ENCODE results near the gene HAAO. TPM values are rescaled to one million over a fixed set of nuclear protein-coding genes. Genes with fewer than 3 reads are reported as not detected.

Gene HAAO
- total and polyA plus RNA-seq, 7 donors, result 0.78 to 4.9 (median 0.93) TPM

DNA sequence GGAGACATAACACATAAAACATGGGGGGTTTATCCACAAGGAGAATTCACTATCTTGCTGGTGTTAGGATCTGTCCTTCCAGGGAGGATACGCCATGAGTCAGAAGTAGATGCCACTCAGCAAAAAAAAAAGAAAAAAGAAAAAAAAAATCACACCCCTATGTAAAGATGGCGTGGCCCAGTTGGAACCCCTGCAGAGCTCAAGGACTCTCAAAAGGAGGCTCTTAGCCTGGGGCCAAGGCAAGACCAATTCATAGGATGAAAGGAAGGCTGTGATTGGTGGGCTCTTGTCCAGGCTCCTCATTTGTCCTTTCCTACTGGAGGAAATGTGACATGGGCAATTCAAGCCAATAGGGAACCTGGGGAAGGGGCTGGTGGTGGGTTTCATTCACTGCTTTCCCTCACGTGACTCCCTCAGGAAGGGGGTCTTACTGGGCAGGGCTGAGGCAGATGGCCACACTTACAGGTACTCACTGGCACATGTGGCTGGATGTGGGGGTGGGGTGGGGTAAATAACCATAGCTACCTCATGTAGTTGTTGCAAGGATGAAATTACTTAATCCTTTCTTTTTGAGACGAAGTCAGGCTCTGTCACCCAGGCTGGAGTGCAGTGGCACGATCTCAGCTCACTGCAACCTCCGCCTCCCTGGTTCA, 38.7 kb upstream of the HAAO start:
- Histone ChIP-seq H3K36me3 (ENCODE audit: insufficient read depth in 1 of 2, low read depth in 1 of 2) (no peaks in the 10 kb centered on the region), H3K27me3 (ENCODE audit: insufficient read depth in 3 of 3, low read length in 2 of 3) (no peaks in the 10 kb centered on the region), H3K9me3 (no peaks in the 10 kb centered on the region), H3K4me1 (peaks cover 9% of the 10 kb centered on the region), H3K4me3 (no peak overlapping the region), H3K27ac (no peak overlapping the region)
- DNase-seq (no peak), ATAC-seq (no peak)
- TF ChIP-seq, protein P1, sequence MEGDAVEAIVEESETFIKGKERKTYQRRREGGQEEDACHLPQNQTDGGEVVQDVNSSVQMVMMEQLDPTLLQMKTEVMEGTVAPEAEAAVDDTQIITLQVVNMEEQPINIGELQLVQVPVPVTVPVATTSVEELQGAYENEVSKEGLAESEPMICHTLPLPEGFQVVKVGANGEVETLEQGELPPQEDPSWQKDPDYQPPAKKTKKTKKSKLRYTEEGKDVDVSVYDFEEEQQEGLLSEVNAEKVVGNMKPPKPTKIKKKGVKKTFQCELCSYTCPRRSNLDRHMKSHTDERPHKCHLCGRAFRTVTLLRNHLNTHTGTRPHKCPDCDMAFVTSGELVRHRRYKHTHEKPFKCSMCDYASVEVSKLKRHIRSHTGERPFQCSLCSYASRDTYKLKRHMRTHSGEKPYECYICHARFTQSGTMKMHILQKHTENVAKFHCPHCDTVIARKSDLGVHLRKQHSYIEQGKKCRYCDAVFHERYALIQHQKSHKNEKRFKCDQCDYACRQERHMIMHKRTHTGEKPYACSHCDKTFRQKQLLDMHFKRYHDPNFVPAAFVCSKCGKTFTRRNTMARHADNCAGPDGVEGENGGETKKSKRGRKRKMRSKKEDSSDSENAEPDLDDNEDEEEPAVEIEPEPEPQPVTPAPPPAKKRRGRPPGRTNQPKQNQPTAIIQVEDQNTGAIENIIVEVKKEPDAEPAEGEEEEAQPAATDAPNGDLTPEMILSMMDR (IDR thresholded peaks at IDR 0.05), result no peak
- 91 to 95% (median 92%) methylated on average over 6 of the region's 6 CpGs for whole genome bisulfite sequencing, 3 donors
- intact Hi-C loops (cut with DNase I), result loop anchor here in 1 of 2 donors (5.0 kb wide), 1 partner anchor 101 kb away; no protein-coding TSS in a partner anchor

DNA sequence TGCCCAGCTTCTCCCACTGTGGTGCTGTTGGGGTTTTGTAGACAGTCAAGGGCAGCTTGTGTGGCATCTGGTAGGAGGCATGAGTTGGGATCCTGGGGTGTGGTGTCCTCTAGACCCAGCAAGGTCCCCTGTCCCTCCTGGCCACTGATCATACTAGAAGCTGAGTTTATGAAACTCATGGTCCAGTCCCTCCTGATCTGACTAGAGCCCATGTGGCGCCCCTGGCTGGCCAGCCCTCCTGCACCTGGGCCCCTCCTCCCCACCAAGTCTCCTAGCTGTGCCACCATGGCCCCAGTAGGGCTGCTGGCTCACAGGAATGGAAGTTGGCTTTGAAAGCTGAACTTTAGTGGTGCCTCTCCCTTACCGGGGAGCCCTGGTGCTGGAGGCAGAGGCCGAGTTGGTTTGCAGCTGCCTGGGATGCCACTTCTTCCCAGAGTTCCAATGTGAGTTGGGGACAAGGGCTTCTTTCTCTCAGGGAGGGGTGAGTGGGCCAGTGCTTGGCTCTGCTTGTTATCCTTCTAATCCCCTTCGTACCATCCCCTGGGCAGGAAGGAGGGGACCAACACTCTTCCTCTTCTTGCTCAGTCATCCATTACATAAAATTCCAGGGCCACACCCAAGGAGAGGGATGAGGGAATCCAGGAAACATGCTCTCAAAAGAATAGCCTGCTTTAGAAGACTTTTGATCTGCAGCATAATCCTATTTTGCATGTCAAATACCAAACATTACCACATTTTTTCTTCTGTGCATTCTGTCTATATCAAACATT, 37.5 kb upstream of the HAAO start:
- DNase-seq (no peak), ATAC-seq (no peak)
- no peaks in the 10 kb centered on the region for H3K36me3 ChIP-seq (ENCODE audit: insufficient read depth in 1 of 2, low read depth in 1 of 2)
- no peaks in the 10 kb centered on the region for H3K9me3 ChIP-seq
- H3K27ac ChIP-seq, result no peak overlapping the region
- no peak overlapping the region for H3K4me3 ChIP-seq
- intact Hi-C loops (cut with DNase I), result loop anchor here (2.0 to 10.0 kb wide), 8 partner anchors 102 to 745 kb away; no protein-coding TSS in a partner anchor
- no peaks in the 10 kb centered on the region for H3K27me3 ChIP-seq (ENCODE audit: insufficient read depth in 3 of 3, low read length in 2 of 3)
- TF ChIP-seq, protein P1 (IDR thresholded peaks at IDR 0.05), result no peak
- H3K4me1 ChIP-seq, result peaks cover 9% of the 10 kb centered on the region
- 41 to 50% (median 43%) methylated on average over 3 to 4 of the region's 4 CpGs for WGBS, 3 donors

DNA sequence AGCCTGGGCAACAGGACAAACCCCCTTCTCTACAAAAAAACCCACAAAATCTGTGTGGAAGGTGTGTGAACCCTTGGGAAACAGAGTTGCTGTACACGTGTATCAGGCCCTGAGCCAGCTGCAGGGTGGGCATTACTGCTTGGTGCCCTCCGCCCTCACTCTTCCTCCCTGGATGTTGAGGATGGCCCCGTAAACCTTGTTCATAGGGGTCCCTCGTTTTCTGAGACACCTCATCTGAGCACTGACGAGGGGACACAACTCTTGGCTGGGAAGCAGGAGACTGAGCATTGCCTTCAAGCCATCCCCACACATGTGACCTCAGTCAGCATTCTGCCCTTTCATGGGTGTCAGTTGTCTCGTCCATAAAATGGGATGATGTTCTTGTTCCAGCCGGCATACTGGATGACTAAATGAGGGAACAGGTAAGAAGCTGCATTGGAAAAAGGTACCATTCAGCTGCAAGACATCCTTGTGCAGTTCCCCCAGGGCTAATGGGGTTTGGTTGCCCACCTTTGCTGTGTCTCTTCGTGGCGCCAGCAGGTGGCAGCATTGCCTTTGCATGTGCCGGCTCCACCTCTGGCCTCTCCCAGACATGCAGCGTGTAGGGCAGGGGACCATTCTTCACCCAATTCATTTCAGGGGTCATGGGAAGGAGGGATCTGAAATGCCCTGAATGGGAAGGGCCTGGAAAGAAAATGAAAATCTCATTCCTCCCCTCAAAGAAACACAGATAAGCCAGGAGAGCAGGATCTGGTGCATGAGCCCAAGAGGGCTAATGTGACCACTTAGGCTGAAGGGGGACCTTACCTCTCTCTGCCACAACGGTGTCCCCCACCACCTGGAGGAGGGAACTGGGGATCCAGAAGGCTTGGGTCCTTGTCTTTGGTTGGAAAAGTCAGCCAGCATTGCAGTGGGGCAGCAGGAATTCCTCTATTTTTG, 36.4 kb upstream of the HAAO start:
- intact Hi-C loops (cut with DNase I), result loop anchor here (2.0 to 10.0 kb wide), 7 partner anchors 119 to 746 kb away; no protein-coding TSS in a partner anchor
- no peak overlapping the region for H3K27ac ChIP-seq
- ATAC-seq (peak; percentile 85 to 95 (median 88)), DNase-seq (peak; percentile 77 to 85)
- peak overlapping the region; percentile 63 for H3K4me3 ChIP-seq
- TF ChIP-seq, protein P1 (IDR thresholded peaks at IDR 0.05), result peak; percentile 91
- WGBS, 3 donors, result 21 to 27% (median 24%) methylated on average over 12 of the region's 12 CpGs
- H3K27me3 ChIP-seq (ENCODE audit: insufficient read depth in 3 of 3, low read length in 2 of 3), result no peaks in the 10 kb centered on the region
- peaks cover 9% of the 10 kb centered on the region for H3K4me1 ChIP-seq
- no peaks in the 10 kb centered on the region for H3K9me3 ChIP-seq
- no peaks in the 10 kb centered on the region for H3K36me3 ChIP-seq (ENCODE audit: insufficient read depth in 1 of 2, low read depth in 1 of 2)

DNA sequence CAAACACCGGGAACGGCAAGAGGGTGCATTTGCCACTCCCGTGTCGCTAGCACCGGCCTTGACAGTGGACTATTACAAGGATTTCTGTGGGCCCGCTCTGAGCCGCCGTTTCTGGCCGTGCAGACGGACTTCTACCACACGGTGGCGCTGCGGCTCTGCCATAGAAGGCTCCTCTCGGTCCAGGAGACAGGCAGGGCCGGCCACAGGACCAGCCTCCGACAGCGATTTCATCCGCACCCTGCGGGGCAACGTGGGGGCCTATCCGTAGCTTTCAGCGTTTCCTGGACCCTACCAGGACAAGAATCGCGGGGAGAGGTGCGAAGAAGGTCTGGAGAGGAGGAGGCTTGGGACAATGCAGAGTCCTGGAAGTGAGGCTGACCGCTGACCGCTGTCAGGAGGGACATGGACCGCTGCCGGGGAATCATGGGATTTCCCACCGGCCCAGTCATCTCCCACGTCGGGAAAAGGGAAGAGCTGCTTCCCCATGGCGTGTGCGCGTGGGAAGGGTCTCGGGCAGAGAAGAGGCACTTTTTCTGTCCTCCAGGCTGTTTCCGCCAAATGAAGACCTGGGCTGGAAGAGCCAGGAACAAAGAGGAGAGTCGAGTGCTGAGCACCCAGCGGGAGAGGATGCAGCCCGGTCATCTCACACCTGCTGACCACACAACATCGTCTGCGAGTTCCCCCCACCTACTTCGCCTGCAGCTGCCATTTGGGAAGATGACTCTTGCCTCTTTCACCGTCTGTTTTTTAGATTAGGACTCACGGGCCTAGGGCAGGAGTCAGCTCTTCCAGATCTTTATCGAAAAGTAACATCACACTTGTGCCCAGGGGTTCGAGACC, 35.5 kb upstream of the HAAO start:
- WGBS, 3 donors, result 19 to 28% (median 24%) methylated on average over 47 of the region's 47 CpGs

More for the DNA sequence above, 35.5 kb upstream of the HAAO start:
- TF ChIP-seq, protein P1 (IDR thresholded peaks at IDR 0.05), result peak; percentile 96
- Histone ChIP-seq H3K4me3 (peak overlapping the region; percentile 63), H3K27me3 (ENCODE audit: insufficient read depth in 3 of 3, low read length in 2 of 3) (peaks cover 0 to 2% (median 0%) of the 10 kb centered on the region in 3 donors), H3K27ac (peak overlapping the region; percentile 46), H3K4me1 (peaks cover 9% of the 10 kb centered on the region), H3K9me3 (no peaks in the 10 kb centered on the region), H3K36me3 (ENCODE audit: insufficient read depth in 1 of 2, low read depth in 1 of 2) (no peaks in the 10 kb centered on the region)
- intact Hi-C loops (cut with DNase I), result loop anchor here (1.0 to 10.0 kb wide), 8 partner anchors 119 to 781 kb away; no protein-coding TSS in a partner anchor
- DNase-seq (peak; percentile 90 to 95), ATAC-seq (peak; percentile 93 to 97 (median 94))
